NCI-H2196 (cell line): ENCODE results near the gene EPN2.
"Not testable (repeated sequence)": the region's sequence is repeated elsewhere in the genome, so short reads cannot be mapped to it uniquely, and the experiment has no call there.

ENCODE experiments used
- DNase-seq: peaks from one replicate; lab custom pipeline; 2025; ENCODE audit not compliant: unreplicated experiment; lab: John Stamatoyannopoulos, UW

EPN2 gene

GRCh38 chr17:19237139-19237388 is at the start of gene EPN2:
Gene EPN2 (plus strand): TSS chr17:19237366. CDS start chr17:19283120, 45,754 bp downstream.
- not testable (repeated sequence) for DNase-seq

- DNase-seq, result not testable (repeated sequence)
Observed at GRCh38 chr17:19187883-19188869, 49.0 kb upstream of the EPN2 start.

GRCh38 chr17:19188870-19189708 is 48.1 kb upstream of the EPN2 start:
- DNase-seq, result not testable (repeated sequence)

GRCh38 chr17:19189781-19190405 is 47.3 kb upstream of the EPN2 start:
- DNase-seq, result not testable (repeated sequence)

- not testable (repeated sequence) for DNase-seq
Observed at GRCh38 chr17:19196382-19197204, 40.6 kb upstream of the EPN2 start.

- DNase-seq, result not testable (repeated sequence)
Observed at GRCh38 chr17:19202448-19202847, 34.7 kb upstream of the EPN2 start.

GRCh38 chr17:19203429-19203828 is 33.7 kb upstream of the EPN2 start:
- DNase-seq, result not testable (repeated sequence)

- DNase-seq, result not testable (repeated sequence)
Observed at GRCh38 chr17:19215074-19215860, 21.9 kb upstream of the EPN2 start.

- not testable (repeated sequence) for DNase-seq
Observed at GRCh38 chr17:19216148-19216926, 20.8 kb upstream of the EPN2 start.

- DNase-seq, result not testable (repeated sequence)
Observed at GRCh38 chr17:19218914-19219313, 18.3 kb upstream of the EPN2 start.

GRCh38 chr17:19219384-19219783 is 17.8 kb upstream of the EPN2 start:
- not testable (repeated sequence) for DNase-seq

GRCh38 chr17:19220195-19220594 is 17.0 kb upstream of the EPN2 start:
- not testable (repeated sequence) for DNase-seq

GRCh38 chr17:19226610-19227588 is 10.3 kb upstream of the EPN2 start:
- DNase-seq, result not testable (repeated sequence)

- not testable (repeated sequence) for DNase-seq
Observed at GRCh38 chr17:19234676-19235075, 2.5 kb upstream of the EPN2 start.

- DNase-seq, result not testable (repeated sequence)
Observed at GRCh38 chr17:19236351-19237138, 621 bp upstream of the EPN2 start.

- no peak for DNase-seq
Observed at GRCh38 chr17:19237389-19238166, 412 bp downstream of the EPN2 start.
